GM10248 (cell line): ENCODE data around the gene BLOC1S1.

Experiments used
- CTCF ChIA-PET: fragments of 300-600 bp; sonication (Branson Sonifier 250); formaldehyde crosslinking; extraction: SDS; loops from one replicate; lab custom pipeline; 2021; ENCODE audit warnings: antibody characterized with exemption; lab: Yijun Ruan, JAX
- POLR2A ChIA-PET: fragments of 350-650 bp; sonication (Branson Sonifier 250); formaldehyde crosslinking; extraction: SDS; loops from one replicate; lab custom pipeline; 2020; ENCODE audit warnings: antibody characterized with exemption; lab: Yijun Ruan, JAX
- DNase-seq: peaks from one replicate; pipeline ENCODE4 v3.0.0; 2012; ENCODE audit errors: extremely low spot score
- TF ChIP-seq, protein P1 (sequence below): IDR thresholded peaks from 2 replicates; pipeline ENCODE4 v1.5.1; 2012; ENCODE audit warnings: mild to moderate bottlenecking, low read depth; ENCODE audit errors: extremely low read depth, missing control alignments, control extremely low read depth

Gene BLOC1S1

DNA sequence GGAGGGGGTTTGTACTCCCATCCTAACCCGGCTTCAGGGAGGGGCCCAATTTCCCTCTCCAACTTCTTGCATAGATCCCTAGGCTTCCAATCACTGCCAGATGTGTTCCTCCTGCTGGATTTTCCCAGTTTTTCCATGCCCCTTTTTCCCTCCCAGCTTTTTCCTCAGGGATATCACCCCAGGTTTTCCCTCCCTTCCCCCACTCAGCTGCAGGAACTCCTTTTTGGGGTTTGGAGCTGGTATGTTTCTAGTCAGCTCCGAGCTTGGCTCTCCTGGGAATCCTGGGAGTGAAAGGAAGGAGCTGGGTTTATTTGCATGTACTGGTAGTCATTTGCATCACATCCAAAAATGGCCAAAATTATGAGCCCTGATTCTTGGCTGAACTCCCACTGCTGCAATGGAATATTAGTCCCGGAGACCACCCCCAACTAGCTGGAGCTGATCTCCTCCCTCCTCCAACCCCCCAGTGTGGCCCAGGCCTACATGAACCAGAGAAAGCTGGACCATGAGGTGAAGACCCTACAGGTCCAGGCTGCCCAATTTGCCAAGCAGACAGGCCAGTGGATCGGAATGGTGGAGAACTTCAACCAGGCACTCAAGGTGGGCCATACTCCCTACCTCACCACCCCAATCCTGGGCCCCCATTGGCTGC, 2.9 kb downstream of the BLOC1S1 start:
- TF ChIP-seq, protein P1, sequence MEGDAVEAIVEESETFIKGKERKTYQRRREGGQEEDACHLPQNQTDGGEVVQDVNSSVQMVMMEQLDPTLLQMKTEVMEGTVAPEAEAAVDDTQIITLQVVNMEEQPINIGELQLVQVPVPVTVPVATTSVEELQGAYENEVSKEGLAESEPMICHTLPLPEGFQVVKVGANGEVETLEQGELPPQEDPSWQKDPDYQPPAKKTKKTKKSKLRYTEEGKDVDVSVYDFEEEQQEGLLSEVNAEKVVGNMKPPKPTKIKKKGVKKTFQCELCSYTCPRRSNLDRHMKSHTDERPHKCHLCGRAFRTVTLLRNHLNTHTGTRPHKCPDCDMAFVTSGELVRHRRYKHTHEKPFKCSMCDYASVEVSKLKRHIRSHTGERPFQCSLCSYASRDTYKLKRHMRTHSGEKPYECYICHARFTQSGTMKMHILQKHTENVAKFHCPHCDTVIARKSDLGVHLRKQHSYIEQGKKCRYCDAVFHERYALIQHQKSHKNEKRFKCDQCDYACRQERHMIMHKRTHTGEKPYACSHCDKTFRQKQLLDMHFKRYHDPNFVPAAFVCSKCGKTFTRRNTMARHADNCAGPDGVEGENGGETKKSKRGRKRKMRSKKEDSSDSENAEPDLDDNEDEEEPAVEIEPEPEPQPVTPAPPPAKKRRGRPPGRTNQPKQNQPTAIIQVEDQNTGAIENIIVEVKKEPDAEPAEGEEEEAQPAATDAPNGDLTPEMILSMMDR, result no peak
- POLR2A ChIA-PET, result no interaction called here
- DNase-seq, result no peak
- CTCF ChIA-PET, result interaction anchor here (0.9 to 7.8 kb wide), 5 partner anchors 11 to 255 kb away, joined by 3 to 73 read pairs (median 15); partner anchors contain the start of genes CD63 and RAB5B

DNA sequence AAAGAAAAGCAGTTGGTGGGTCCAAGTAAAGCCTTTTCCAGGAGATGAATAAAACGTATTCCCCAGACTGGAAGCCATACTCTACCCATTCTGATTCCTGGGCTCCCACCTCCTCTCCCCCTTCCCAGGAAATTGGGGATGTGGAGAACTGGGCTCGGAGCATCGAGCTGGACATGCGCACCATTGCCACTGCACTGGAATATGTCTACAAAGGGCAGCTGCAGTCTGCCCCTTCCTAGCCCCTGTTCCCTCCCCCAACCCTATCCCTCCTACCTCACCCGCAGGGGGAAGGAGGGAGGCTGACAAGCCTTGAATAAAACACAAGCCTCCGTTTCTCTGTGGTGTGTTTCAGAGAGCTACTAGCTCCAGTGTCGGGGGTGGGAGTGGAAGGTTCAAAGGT, 3.5 kb downstream of the BLOC1S1 start:
- TF ChIP-seq, protein P1, result no peak

DNA sequence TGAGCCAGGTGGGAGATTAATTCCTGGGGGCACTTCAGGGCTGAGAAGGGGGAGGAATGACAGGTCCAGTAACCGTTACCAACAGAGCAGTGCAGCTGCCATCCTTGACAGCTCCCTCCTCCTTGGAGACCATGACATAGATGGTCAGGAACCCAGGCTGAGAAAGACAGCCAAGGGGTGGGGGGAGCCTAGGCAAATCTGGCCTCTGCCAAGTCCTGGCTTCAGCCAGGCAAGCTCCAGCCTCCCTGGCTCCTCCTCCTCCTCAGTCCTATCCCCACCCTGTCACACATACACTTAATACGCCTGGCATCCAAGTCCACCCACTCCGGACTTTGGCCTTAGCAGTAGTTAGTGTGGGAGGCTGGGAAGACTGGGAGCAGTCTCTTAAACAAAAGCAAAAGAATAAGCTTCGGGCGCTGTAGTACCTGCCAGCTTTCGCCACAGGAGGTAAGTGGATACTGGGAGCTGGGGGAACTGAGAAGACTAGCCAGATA, 4.3 kb downstream of the BLOC1S1 start, which contains the start of gene RDH5:
Gene RDH5 (plus strand): TSS at position 323 of the 494 bp plus-strand sequence. CDS start 792 bp downstream, outside the sequence.
- POLR2A ChIA-PET, result interaction anchor here (0.8 to 0.9 kb wide), 2 partner anchors 9 to 324 kb away, joined by 3 to 8 read pairs; partner anchors contain the start of gene CD63
- CTCF ChIA-PET, result interaction anchor here (1.0 to 7.8 kb wide), 7 partner anchors 9 to 73 kb away, joined by 3 to 73 read pairs (median 9); partner anchors contain the start of gene CD63
- DNase-seq, result no peak
- TF ChIP-seq, protein P1, result no peak

More for the DNA sequence above, 3.5 kb downstream of the BLOC1S1 start:
- no peak for DNase-seq
- ChIA-PET POLR2A (no interaction called here), CTCF (interaction anchor here (1.0 to 7.8 kb wide), 5 partner anchors 10 to 254 kb away, joined by 3 to 73 read pairs (median 12); partner anchors contain the start of genes CD63 and RAB5B)

DNA sequence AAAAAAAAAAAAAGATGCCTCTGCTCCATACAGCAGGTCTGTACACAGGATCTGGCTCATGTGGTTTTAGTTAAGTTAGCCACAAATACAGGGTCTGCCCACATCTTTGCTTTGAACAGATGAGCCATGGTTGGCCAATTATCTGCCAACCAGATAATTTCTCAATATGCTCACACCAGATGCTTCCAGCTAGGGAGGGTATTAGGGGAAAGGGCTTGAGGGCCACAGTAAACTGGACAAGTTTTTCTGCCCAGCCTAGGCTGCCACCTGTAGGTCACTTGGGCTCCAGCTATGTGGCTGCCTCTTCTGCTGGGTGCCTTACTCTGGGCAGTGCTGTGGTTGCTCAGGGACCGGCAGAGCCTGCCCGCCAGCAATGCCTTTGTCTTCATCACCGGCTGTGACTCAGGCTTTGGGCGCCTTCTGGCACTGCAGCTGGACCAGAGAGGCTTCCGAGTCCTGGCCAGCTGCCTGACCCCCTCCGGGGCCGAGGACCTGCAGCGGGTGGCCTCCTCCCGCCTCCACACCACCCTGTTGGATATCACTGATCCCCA, 5.1 kb downstream of the BLOC1S1 start:
- TF ChIP-seq, protein P1, result peak; percentile 67
- POLR2A ChIA-PET, result interaction anchor here (0.7 to 0.9 kb wide), 3 partner anchors 8 to 323 kb away, joined by 3 to 8 read pairs (median 6); partner anchors contain the start of gene CD63
- DNase-seq, result no peak

DNA sequence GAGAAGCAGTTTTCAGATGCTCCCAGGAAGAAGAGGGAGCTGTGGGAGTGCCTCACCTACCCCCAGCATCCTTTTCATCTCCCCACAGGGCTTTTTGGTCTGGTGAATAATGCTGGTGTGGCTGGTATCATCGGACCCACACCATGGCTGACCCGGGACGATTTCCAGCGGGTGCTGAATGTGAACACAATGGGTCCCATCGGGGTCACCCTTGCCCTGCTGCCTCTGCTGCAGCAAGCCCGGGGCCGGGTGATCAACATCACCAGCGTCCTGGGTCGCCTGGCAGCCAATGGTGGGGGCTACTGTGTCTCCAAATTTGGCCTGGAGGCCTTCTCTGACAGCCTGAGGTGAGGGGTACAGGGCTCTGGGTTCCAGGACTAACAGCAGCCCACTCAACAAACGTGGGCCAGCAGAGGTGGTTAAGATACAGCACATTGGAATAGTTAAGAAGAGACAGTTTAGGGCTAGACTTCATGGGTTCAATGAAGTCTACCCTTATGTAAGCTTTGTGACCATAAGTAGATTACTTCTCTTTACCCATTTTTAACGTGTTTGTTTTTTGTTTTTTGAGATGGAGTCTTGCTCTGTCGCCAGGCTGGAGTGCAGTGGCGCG, 5.9 kb downstream of the BLOC1S1 start:
- TF ChIP-seq, protein P1, result no peak
- POLR2A ChIA-PET, result no interaction called here
- CTCF ChIA-PET, result interaction anchor here (1.1 to 7.8 kb wide), 6 partner anchors 10 to 83 kb away, joined by 3 to 73 read pairs (median 6); no protein-coding TSS in a partner anchor
- no peak for DNase-seq

More for the DNA sequence above, 5.1 kb downstream of the BLOC1S1 start:
- CTCF ChIA-PET, result interaction anchor here (1.1 to 7.8 kb wide), 7 partner anchors 9 to 65 kb away, joined by 3 to 73 read pairs (median 9); partner anchors contain the start of gene CD63
